GM18505 (cell line): ENCODE data around the gene PPIL6.
A peak's percentile ranks its signal among the peaks of the same experiment; 100 is the strongest.

Source experiments
- ATAC-seq: cut with Tn5 transposase; IDR thresholded peaks from one replicate; pipeline ENCODE4 v1.9.1; 2021; ENCODE audit not compliant: unreplicated experiment
- POLR2A ChIP-seq: IDR thresholded peaks from 4 replicates; pipeline ENCODE4 v1.6.1; 2011; ENCODE audit warnings: borderline replicate concordance; ENCODE audit not compliant: insufficient read depth, insufficient read length; ENCODE audit errors: extremely low read depth

The PPIL6 gene

GRCh38 chr6:109457562-109457996 lies 17.2 kb upstream of the PPIL6 start:
- no peak for ATAC-seq
- no peak for TF ChIP-seq POLR2A

DNA sequence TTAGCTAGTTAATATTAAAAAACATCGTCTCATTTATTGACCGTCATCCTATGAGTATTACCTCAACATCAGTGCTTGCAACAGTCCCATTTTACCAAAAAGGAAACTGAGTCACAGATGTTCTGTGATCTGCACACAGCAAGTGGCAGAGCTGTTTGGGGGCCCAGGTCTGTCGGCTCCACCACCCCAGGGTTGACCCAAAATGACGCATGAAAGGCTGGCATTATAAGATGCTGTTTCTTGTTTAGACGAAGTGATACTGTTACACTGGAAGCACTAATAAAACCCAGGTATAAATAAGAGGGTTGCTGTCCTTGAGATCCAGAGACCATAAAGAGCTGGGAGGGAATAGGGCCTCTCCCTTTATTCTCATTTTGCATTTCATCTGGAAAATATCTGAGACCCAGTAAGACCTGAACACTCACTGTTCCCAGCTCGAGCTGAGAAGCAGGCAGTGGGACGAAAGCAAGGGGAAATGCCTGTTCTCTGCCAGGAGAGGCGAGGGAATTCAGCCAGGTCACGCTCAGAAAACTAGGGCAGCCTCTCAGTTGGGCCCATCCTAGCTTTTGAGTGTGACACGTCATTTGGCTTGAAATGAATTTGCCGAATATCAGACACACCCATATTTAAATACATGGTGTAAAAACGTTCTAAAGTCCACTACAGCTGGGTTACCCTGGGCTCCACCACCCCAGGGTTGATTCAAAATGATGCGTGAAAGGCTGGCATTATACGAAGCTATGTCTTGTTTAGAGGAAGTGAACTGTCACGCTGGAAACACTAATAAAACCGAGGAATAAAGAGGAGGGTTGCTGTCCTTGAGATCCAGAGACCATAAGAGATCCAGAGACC lies 16.5 kb upstream of the PPIL6 start:
- TF ChIP-seq POLR2A = no peak
- ATAC-seq = no peak

DNA sequence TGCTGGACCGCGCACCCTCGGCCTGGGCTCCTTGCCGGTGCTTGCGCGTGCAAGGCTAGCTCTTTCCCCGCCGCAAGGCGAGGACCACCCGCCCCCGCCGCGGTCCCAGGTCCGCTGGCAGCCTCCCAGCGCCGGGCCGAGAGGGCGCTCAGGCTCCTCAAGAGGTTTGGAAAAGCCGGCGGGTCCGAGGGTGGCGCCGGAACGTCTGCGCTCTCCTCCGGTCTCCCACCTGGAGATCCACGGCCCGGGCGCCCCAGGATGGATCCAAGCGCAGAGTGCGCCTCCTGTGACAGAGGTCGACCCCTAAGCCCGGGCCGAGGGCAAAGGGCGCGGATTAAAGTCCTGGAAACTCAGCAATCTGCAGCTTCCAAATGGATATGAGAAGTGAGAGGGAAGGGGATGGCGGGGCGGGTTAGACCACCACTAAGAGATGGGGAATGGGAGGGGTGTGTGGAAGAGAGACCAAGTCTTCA lies 15.7 kb upstream of the PPIL6 start:
- ATAC-seq = peak; percentile 4
- peak; percentile 3 for TF ChIP-seq POLR2A

- peak; percentile 54 for ATAC-seq
- TF ChIP-seq POLR2A = peak; percentile 83
Observed at GRCh38 chr6:109455437-109456110, 15.1 kb upstream of the PPIL6 start, which contains the start of gene MICAL1. Gene MICAL1 (minus strand): TSS chr6:109455772. CDS start chr6:109454196, 1,576 bp downstream.

GRCh38 chr6:109454496-109455436 lies 14.3 kb upstream of the PPIL6 start:
- peak; percentile 78 for TF ChIP-seq POLR2A
- peak; percentile 31 for ATAC-seq

GRCh38 chr6:109453594-109454495 lies 13.4 kb upstream of the PPIL6 start:
- no peak for TF ChIP-seq POLR2A
- no peak for ATAC-seq

- no peak for ATAC-seq
- TF ChIP-seq POLR2A = no peak
Observed at GRCh38 chr6:109453156-109453555, 12.7 kb upstream of the PPIL6 start.

DNA sequence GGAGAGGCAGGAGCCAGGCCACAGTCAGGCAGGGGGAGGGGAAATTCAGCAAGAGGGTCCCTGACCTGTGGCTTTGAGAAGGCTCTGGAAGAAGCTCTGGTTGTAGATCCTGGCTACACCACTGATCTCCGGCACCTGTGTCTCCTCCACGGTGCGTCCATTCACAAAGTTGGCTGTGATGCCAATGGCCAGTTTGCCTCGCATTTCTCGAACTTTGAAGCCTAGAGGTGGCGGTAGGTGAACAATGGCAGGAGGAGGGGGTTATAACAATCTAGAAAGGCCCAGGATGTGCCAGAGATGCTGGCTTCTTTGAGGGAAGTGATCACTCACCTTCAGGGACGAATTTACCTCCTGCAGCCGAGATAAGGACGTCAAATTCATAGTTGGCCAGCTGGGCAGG lies 11.8 kb upstream of the PPIL6 start:
- TF ChIP-seq POLR2A = no peak
- no peak for ATAC-seq

DNA sequence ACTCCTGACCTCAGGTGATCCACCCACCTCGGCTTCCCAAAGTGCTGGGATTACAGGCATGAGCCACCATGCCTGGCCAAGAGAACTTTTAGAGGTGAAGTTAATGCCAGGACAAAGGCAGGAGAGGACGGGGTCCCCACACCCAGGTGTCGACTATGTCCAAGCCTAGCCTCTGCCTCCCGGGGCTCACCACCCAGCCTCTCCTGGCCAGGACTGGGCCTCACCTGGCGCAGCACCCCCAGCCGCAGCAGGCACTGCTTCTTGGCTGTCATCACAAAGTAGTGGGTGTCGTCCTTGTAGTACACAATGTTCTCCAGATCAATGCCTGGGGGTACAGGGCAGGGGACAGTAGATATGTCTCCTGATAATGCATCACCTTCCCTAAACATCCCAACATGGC lies 10.9 kb upstream of the PPIL6 start:
- ATAC-seq = no peak

DNA sequence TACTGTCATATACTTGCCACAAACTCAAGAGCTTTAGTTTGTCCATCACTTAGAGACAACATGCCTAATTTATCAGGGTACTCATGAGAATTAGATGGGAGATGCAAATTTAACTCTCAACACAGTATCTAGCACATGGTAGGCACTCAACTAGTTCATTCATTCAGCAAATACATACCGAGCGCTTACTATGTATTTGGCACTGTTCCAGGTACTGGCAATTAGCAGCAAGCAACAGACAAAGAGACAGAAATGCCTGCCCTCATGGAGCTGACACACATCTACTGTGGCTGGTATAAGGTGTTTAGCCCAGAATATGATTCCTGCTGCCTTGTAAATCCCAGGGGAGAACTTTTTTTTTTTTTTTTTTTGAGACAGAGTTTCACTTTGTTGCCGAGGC lies 10.4 kb upstream of the PPIL6 start:
- no peak for TF ChIP-seq POLR2A
- ATAC-seq = no peak

More for the DNA sequence above, 10.9 kb upstream of the PPIL6 start:
- no peak for TF ChIP-seq POLR2A

DNA sequence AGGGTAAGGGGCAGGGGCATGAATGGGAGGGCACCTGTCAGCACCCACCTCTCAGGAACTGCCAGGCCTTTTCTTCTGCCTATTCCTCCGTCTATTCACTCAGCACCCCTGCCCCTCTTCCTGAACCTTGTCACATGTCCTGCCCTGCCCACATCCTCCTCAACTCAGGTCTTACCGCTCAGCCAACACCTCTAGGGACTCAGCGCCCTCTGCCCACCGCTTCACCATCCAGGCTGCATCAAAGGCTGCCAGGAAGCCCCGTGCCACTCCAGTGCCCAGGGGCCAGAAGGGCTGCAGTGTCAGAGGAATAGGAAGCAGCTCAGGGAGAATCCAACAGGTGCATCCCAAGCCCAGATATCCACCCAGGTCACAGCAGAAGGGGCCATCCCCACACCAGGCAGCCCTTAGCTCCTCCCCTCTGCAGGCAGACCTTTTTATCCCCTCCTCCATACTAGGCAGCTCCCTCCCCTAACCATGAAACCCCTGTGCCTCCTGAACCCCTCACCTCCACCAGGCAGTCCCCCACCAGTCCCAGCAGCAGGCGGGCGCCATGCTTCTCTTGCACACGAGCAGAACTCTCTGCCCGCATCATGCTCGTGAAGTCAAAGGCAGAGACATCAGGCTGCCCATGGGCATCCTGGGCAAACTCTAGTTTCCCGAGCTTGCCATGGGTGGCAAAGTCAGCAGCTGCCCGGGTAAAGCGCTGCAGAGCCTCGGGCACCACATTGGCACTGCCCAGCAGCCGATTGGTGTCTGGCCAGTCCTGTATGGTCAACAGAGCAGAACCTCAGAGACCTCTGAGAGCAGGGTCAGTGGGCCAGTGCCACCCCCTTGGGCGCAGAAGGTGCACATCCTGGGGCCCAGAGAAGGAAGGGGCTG lies 9.6 kb upstream of the PPIL6 start:
- no peak for TF ChIP-seq POLR2A
- no peak for ATAC-seq
